ENCODE measurements around the gene CFAP53. TPM values are rescaled to one million over a fixed set of nuclear protein-coding genes. Genes with fewer than 3 reads are reported as not detected.

The CFAP53 gene
- total RNA-seq, 1 experiment from 2014 or later: 0.15 TPM

GRCh38 chr18:50195689-50196088, 70.6 kb downstream of the CFAP53 start:
- H3K9me3 Mint-ChIP-seq: no peaks in the 10 kb centered on the region; a peak in 1 of 5 replicates
- Histone ChIP-seq H3K23ac (ENCODE audit: insufficient read length, low read depth, low read length) (no peak overlapping the region), H2AK5ac (ENCODE audit: insufficient read length, low read length) (no peak overlapping the region), H2AFZ (ENCODE audit: low read length) (no peak overlapping the region), H4K8ac (replicated peaks; ENCODE audit: insufficient read length, low read depth, low read length) (no peak overlapping the region), H3K4me1 (ENCODE audit: insufficient read depth, low read length) (no peaks in the 10 kb centered on the region), H3K23me2 (ENCODE audit: insufficient read length, low read depth, low read length, poor library complexity, severe bottlenecking) (peaks cover 17% of the 10 kb centered on the region), H2BK15ac (ENCODE audit: low read depth, low read length) (no peak overlapping the region), H3T11ph (ENCODE audit: low read length) (no peak overlapping the region), H3K18ac (ENCODE audit: insufficient read length, low read depth, low read length) (no peak overlapping the region), H4K5ac (ENCODE audit: insufficient read length, low read depth, low read length) (no peak overlapping the region), H2BK120ac (ENCODE audit: low read depth, low read length, poor library complexity, severe bottlenecking) (no peak overlapping the region), H3K79me2 (ENCODE audit: insufficient read depth, low read length) (no peaks in the 10 kb centered on the region), H3K14ac (ENCODE audit: insufficient read depth, low read length) (no peak overlapping the region), H3K79me1 (ENCODE audit: insufficient read depth, low read depth, low read length, poor library complexity, severe bottlenecking) (no peaks in the 10 kb centered on the region), H4K91ac (ENCODE audit: insufficient read length, low read depth, low read length) (no peak overlapping the region), H3K9ac (ENCODE audit: extremely low read depth, insufficient read length, low read length) (no peak overlapping the region), H2BK20ac (ENCODE audit: low read depth, low read length, poor library complexity, severe bottlenecking) (no peak overlapping the region), H2BK5ac (ENCODE audit: insufficient read length, low read length) (no peak overlapping the region), H3K27ac (ENCODE audit: insufficient read length, low read depth, low read length) (no peak overlapping the region), H3K56ac (ENCODE audit: insufficient read length, low read depth, low read length) (no peak overlapping the region), H3K4me2 (ENCODE audit: insufficient read depth, insufficient read length, low read length) (peak overlapping the region; percentile 34), H3K4ac (ENCODE audit: low read depth, low read length) (no peak overlapping the region), H3K9me3 (ENCODE audit: control insufficient read depth, low read depth, low read length) (no peaks in the 10 kb centered on the region), H3K27me3 (ENCODE audit: insufficient read depth, low read length) (peaks cover 28% of the 10 kb centered on the region; the same call in 1 of the 2 replicates), H4K20me1 (ENCODE audit: control insufficient read depth, insufficient read depth, insufficient read length) (no peaks in the 10 kb centered on the region), H2BK12ac (ENCODE audit: insufficient read length, low read depth, low read length) (no peak overlapping the region)
- no peak for TF ChIP-seq CTCF (conservative IDR thresholded peaks at IDR 0.05)
- peaks cover 79% of the 10 kb centered on the region for H3K27me3 Mint-ChIP-seq (ENCODE audit: low read depth)
- peaks cover 18 to 25% of the 10 kb centered on the region in 2 experiments for H3K4me1 Mint-ChIP-seq
- no peaks in the 10 kb centered on the region; a peak in 1 of 7 replicates for H3K36me3 Mint-ChIP-seq (ENCODE audit: insufficient read depth in 1 of 3, low read depth in 3 of 3)
- no peak for DNase-seq
- peak overlapping the region; percentile 55 to 77 for H3K4me3 Mint-ChIP-seq
- no CpG with 5 or more reads among the region's 10 CpGs for WGBS (ENCODE audit: extremely low coverage, insufficient read length, low lambda C conversion rate)
- peak overlapping the region in 1 of 3 experiments; percentile 31; a peak in 1 of 7 replicates for H3K27ac Mint-ChIP-seq
